SKM-1 (cell line): ENCODE data around the gene CNBD2.
"Not testable (repeated sequence)": the region's sequence is repeated elsewhere in the genome, so short reads cannot be mapped to it uniquely, and the experiment has no call there.

Experiments used
- DNase-seq: peaks from one replicate; lab custom pipeline; 2025; ENCODE audit not compliant: unreplicated experiment; lab: John Stamatoyannopoulos, UW

CNBD2 gene

GRCh38 chr20:36018208-36018988 is 50.0 kb downstream of the CNBD2 start:
- DNase-seq: no peak

DNA sequence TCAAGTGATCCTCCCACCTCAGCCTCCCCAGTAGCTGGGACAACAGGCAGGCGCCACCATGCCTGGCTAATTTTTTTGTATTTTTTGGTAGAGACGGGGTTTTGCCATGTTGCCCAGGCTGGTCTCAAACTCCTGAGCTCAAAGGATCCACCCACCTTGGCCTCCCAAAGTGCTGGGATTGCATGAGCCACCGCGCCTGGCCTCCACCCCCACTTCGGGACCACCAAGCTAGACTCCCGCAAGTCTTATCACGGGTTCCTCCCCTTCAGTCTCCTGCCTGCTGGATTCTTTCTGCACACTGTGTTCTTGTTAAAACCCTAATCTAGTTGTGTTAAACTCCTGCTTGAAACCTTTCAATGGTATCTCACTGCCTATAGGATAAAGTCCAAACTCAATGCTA is 57.7 kb downstream of the CNBD2 start:
- not testable (repeated sequence) for DNase-seq

DNA sequence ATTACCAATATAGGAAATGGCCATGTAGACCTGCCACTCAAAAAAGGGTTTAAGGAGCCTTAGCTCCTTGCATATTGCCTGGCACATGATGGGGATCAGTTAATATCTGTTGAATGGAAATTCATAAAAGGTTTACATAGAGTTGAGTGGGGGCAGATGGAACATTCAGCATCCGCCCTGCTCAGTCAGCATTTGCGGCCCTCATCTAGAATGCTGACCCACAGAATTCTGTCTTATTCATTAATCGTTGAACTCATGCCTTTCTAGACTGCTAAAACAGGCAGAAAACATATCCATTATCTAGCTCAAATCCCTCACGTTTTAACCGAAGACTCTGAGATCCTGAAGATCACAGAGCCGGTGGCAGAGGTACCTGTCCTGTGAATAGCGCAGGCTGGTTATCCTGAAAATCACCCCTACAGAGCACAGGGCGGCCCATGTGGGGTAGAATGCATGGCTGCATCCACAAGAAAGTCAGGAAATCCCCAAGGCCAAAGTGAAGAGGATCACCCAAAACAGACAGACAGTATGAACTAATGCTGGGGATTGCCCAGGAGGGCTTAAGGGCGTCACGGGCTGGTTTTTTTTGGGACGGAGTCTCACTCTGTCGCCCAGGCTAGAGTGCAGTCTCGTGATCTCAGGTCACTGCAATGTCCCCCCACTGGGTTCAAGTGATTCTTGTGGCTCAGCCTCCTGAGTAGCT is 59.9 kb downstream of the CNBD2 start:
- DNase-seq: no peak

GRCh38 chr20:36030149-36030548 is 61.8 kb downstream of the CNBD2 start:
- DNase-seq: no peak

DNA sequence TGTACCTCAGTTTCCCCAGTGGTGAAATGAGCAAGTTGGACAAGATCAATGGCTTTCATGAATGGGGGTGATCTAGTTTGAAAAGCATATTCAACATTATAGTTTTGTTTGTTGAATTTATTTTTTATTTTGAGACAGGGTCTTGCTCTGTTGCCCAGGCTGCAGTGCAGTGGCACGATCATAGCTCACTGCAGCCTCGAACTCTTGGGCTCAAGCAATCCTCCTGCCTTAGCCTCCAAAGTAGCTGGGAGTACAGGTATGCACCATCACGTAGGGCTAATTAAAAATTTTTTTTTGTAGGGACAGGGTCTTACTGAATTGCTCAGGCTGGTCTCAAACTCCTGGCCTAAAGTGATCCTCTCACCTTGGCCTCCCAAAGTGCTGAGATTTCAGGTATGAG is 63.4 kb downstream of the CNBD2 start:
- no peak for DNase-seq

GRCh38 chr20:36034875-36035274 is 66.5 kb downstream of the CNBD2 start:
- no peak for DNase-seq

GRCh38 chr20:36035745-36036144 is 67.4 kb downstream of the CNBD2 start:
- DNase-seq: no peak

DNA sequence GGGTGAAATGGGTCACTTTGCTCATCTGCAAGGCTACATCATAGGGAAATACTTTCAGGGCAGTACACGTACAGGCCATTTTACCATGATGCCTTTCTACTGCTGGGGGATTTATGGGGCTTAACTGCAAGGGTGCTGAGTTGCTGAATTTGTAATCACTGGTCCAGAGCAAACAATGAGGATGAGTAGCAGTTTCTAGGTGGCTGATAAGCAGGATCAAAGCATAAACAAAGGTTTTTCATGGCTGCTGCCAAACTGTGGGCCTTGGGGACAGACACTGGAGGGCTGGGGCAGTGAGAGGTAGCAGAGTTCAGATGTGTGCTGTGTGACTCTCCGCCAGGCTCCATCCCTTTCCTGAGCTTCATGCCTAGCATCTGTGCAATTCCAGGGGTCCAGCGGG is 68.3 kb downstream of the CNBD2 start:
- no peak for DNase-seq

- DNase-seq: peak; percentile 29
Observed at GRCh38 chr20:36040571-36040970, 72.2 kb downstream of the CNBD2 start.

- DNase-seq: no peak
Observed at GRCh38 chr20:36043441-36043840, 75.1 kb downstream of the CNBD2 start.

- no peak for DNase-seq
Observed at GRCh38 chr20:36043892-36044515, 75.6 kb downstream of the CNBD2 start.

GRCh38 chr20:36045373-36045714 is 77.0 kb downstream of the CNBD2 start:
- DNase-seq: no peak

DNA sequence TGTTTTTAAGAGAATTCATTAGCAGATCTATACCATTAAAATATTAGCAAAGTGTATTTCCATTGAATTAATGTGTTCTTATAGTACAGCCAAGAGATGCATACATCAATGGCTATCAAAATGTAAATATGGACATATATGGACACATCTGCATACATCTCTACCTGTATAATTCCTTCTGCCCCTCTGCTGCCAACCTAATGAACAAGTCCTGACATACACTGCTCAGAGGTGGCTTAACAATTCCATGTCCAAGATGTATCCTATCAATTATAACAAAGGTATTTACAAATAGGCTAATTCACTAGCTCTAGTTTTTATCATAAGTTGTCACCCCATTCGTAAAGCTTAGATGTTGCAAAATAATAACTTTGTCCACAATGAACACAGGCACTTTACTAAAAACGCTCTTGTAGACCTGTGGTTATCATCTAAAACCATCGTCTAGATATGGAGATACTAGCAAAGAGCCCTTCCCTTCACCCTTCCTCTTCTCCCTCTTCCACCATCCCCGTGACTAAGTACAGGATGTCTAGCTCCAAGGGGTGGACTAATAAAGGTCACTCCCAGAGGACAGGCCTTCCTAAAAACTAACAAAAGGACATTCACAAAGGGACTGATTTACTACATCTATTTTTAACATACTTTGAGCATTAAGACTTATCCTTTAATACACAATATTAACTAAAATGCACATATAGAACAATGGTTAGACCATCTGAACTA is 77.8 kb downstream of the CNBD2 start:
- not testable (repeated sequence) for DNase-seq

GRCh38 chr20:36049408-36049807 is 81.0 kb downstream of the CNBD2 start:
- not testable (repeated sequence) for DNase-seq

- DNase-seq: peak; percentile 53
Observed at GRCh38 chr20:36050436-36051317, 82.3 kb downstream of the CNBD2 start.

DNA sequence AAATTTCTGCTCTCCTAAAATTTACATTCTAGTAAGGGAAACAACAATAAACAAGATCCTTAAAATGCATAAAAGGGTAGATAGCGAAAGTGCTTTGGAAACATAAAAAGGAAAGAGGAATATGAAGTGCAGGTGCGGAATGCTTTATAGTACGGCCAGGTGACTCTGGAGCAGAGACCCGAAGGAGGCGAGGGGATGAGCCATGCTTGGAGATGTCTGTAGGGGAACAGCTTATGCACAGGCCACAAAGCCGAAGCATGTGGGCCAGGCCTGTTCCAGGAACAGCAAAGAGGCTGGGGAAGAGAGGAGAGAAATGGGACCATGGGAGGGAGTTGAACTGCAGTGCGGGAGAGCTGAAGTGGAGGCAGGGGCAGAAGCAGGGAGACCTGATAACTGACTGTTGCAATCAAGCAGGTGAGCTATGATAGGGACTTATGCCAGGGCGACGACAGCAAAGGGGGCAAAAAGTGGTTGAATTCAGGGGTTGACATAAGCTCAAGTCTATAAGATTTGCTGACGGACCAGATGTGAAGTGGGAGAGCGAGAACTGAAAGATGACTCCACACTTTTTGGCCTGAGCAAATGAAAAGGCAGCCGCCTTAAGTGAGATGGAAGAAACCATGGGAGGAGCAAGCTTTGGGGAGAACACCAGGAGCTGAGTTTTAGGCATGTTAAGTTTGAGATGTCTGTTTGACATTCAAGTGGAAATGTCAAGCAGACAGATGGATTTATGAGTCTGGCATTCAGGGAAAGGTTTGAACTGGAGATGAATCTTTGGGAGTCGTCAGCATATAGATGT is 83.1 kb downstream of the CNBD2 start:
- DNase-seq: no peak

GRCh38 chr20:36052117-36052513 is 83.7 kb downstream of the CNBD2 start:
- DNase-seq: no peak

DNA sequence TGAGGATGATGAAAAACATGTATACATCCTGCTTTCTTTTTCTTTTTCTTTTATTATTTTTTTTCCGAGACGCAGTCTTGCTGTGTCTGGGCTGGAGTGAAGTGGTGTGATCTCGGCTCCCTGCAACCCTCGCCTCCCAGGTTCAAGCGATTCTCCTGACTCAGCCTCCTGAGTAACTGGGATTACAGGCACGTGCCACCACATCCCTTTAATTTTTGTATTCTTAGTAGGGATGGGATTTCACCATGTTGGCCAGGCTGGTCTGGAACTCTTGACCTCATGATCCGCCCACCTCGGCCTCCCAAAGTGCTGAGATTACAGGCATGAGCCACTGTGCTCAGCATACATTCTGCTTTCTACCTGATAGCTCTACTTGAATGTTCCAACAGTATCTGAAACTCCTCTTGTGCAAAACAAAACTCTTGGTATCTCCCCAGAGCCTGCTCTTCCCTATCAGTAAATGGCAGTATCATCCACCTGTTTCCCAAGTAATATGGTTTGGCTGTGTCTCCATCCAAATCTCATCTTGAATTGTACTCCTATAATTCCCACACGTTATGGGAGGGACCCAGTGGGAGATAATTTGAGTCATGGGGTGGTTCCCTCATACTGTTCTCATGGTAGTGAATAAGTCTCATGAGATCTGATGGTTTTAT is 85.6 kb downstream of the CNBD2 start:
- not testable (repeated sequence) for DNase-seq

GRCh38 chr20:36055145-36055544 is 86.8 kb downstream of the CNBD2 start:
- DNase-seq: no peak
